GM18873 (cell line): ENCODE results near the gene FBXL3.
"Not testable (repeated sequence)": the region's sequence is repeated elsewhere in the genome, so short reads cannot be mapped to it uniquely, and the experiment has no call there.

ENCODE experiments used
- ATAC-seq: cut with Tn5 transposase; IDR thresholded peaks from one replicate; pipeline ENCODE4 v1.9.1; 2021; ENCODE audit warnings: mild to moderate bottlenecking, moderate library complexity, moderate number of reproducible peaks; ENCODE audit not compliant: unreplicated experiment, low FRiP score

The FBXL3 gene

DNA sequence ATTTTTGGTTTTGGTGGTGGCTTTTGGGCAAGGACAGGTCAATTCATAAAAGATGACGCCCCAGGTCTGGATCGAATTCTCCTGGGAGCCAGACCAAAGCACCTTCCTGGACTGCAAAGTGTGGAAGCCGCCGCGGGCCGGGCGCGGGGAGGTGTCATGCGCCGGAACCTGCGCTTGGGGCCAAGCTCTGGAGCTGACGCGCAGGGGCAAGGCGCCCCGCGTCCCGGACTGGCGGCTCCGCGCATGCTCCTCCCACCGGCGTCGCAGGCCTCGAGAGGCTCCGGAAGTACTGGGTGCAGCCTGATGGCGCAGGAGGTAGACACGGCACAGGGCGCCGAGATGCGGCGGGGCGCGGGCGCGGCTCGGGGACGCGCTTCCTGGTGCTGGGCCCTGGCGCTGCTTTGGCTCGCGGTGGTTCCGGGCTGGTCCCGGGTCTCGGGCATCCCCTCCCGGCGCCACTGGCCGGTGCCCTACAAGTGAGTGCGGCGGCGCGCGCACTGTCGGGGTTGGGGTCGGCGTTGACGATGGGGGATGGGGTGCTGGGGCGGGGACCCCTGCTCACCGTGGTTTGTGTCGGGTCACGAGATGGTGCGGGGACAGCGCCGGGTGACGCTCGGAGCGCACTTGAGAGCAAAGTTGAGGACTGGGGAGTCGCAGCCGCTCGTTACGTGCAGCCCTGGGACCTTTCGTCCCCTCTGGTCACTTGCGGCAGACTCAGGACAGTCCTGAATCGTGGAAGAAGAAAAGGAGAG is 35.0 kb downstream of the FBXL3 start, which contains the start of gene CLN5:
CLN5 (plus strand) TSS at position 286 of the 752 bp plus-strand sequence; CDS start at position 304, 18 bp downstream.
- peak; percentile 94 for ATAC-seq

GRCh38 chr13:76991432-76991795 is 35.5 kb downstream of the FBXL3 start:
- peak; percentile 40 for ATAC-seq

DNA sequence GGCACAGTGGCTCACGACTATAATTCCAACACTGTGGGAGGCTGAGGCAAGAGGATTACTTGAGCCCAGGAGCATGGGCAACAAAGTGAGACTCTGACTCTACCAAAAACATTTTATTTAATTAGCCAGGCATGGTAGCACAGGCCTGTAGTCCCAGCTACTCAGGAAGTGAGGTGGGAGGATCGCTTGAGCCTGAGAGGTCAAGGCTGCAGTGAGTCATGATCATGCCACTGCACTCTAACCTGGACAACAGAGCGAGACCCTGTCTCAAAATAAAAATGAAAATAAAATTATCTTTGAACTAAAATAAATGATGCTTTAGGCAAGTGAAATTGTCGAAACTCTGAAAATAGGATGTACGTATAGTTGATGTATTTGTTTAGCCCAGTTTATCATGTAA is 43.3 kb downstream of the FBXL3 start:
- no peak for ATAC-seq

DNA sequence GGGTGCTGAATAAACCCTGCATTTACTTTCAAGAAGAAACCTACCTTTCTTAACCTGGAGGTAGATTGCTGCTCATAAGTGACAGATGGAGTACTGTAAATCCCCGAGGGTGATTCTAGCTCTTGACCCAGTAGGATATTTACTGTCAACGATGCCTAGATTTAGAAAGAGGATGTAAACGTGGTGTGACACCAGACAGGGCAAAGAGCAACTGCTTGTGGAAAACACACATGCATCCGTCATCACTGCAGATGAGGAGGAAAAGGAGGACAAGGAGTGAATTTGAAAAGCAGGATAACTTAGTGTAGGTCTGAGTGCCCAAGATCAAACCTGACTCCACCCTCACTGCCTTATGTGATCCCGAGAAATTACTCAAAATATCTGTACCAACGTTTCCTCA is 44.9 kb downstream of the FBXL3 start:
- no peak for ATAC-seq

- peak; percentile 99 for ATAC-seq
Measured at GRCh38 chr13:76980075-76980718, 46.8 kb downstream of the FBXL3 start.

DNA sequence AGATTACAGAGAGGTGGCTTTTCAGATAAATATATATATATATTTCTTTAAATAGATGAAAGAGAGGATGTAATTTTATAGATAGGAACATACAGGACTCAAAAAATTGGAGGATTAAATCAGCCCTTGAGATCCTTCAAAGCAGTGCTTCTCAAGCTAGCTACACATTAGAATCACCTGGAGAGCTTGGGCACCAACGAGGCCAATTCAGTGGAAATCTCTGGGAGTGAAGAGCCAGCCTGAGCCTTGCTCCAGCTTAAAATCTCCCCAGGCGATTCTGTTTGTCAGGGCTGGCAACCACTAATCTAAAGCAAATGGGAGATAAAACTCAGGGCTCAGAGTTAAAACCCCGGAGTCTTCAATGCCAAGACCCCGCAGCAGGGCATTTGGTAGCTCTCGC is 50.0 kb downstream of the FBXL3 start:
- ATAC-seq: no peak

DNA sequence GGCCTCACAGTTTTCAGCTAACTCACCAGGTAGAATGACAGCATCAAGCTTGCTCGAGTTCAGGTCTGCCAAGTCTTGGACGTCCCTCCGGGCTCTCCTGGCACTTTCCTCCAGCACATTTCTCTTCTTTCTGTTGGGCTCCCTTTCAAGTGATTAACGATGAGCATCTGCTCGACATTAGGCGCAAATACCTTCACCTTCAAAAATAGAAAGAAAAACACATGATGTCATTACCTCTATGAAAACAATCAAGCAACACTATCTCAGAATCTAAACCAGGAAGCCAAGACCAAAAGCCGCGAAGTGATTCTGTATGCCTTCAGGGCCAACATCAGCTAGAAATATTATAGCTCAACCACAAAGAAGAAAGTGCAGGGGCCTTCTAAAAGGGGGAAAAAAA is 50.5 kb downstream of the FBXL3 start:
- no peak for ATAC-seq

DNA sequence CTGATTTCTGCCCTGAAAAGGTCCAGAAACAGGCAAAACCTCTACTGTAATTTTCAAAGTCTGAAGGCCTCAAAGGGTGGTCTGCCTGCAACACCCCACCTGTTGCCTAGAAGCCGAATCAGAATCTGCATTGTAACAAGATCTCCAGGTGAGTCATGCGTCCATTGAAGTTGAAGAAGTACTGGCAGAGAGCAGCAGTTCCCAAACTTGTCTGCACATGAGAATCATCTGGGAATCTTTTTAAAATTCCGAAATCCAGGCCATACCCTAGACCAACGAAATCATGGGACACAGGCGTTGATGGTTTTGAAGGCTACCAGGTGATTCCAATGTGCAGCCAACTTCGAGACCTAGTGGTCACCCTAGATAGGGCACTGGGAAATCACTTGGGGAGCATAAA is 51.1 kb downstream of the FBXL3 start:
- ATAC-seq: no peak

DNA sequence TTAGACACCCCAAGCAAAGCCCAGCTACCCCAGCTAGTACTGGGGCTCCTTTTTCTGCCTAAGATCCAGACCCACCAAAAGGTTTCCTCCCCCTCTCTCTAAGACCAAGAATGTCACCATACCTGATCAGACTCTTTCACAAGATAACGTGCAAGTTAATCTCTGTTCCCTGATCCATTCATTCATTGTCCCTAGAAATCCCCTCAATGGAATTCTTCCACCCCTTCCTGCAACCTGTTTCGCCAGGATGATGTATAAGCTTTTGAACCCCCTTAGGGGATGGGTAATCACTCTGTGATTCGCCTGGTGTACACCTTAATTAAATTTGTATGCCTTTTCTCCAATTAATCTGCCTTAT is 52.4 kb downstream of the FBXL3 start:
- ATAC-seq: no peak

- ATAC-seq: no peak
Measured at GRCh38 chr13:76973920-76974617, 52.9 kb downstream of the FBXL3 start.

DNA sequence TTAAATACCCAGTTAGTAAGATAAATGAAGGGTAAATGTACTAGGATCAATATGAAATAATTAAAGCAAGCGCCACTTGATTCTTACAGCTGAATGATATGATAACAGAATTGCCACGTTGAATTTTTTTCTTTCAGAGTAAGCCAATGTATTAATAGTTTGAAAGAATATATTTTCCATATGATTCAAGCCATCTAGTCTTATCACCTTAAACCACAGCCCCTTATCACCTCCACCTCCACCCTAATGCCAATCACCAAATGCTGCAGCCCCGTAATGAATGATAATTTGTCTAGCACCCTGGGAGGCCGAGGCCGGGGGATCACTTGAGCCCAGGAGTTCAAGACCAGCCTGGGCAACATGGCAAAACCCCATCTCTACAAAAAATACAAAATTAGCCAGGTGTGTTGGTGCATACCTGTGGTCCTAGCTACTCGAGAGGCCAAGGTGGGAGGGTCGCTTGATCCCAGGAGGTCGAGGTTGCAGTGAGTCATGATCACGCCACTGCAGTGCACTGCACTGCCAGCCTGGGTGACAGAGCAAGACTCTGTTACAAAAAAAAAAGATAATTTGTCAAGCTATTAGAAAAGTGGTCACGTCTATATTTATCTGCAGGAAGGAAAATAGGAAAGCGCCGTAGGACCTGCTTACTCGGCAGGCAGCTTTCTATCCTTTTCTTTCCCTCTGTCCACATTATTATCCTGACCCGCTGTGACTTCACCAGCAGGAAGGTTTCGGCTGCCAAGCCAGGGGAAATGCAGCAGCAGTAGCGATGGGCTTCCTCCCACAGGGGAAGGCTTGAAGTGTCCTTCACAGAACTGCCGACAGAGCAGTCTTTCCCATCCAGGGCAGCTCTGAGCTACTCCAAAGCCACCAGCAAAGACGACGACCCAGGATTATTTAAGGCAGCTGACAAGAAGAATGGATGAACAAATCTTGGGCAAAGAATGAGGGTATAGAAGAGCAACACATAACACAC is 54.8 kb downstream of the FBXL3 start:
- ATAC-seq: no peak

- ATAC-seq: no peak
Measured at GRCh38 chr13:76971215-76971614, 55.7 kb downstream of the FBXL3 start.

DNA sequence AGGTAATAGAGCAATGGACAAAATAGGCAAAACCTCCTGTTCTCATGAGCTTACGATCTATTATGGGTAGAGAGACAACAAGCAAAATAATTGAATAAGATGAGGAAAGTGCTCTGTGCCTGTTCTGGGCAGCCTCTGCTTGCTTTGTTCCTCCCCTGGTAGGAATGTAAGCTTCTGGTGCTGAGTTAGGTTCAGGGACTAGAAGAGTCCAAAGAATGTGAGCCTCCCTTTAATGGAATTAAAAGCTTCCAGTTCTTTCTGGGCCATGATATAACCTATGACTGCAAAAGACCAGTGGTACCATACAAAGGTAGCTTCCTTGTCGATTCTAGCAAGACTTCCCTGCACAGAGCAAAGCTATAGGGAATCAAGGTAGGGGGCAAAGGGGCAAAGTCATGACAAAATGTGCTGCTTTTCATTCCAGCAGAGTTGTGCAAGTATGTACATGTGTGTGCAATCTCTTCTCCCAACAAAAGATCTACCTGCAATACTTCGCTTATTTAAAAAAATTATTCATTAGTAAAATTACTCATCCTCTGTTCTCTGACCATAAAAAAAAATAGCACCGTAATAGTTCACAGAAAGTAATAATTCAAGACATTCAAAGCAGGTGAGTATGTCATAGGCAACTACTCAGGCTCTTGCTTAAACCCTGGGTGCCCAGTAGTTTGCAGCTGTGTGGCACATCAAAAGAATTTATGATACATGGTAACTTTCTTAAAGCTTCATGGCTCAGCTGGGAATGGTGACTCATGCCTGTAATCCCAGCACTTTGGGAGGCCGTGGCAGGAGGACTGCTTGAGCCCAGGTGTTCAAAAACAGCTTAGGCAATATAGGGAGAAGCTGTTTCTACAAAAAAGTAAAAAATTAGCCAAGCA is 57.2 kb downstream of the FBXL3 start:
- no peak for ATAC-seq

DNA sequence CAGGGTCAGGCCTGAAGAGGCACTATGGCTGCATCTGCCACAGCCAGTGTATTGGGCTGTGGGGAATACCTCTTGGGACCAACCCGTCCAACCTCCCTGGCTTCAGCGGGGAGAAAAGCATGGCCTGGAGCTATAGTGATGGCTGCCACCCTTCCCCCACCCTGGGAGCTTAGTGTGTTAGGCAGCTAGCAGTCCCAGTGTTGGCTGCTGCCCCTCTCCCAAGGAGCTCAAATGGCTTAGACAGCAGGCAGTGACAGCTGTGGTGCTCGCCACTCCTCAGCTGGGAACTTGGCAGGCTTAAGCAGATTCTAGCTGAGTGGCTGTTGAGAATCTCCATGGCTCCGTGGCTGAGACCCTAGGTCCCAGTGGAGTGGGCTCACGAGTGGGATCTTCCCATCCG is 58.9 kb downstream of the FBXL3 start:
- ATAC-seq: no peak

DNA sequence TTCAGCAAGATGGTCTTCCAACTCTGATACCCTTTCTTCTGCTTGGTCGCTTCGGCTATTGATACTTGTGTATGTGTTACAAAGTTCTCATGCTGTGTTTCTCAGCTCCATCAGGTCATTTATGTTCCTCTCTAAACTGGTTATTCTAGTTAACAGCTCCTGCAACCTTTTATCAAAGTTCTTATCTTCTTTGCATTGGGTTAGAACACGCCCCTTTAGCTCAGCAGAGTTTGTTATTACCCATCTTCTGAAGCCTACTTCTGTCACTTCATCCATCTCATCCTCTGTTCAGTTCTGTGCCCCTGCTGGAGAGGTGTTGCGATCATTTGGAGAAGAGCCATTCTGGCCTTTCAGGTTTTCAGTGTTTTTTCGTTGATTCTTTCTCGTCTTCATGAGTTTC is 59.9 kb downstream of the FBXL3 start:
- ATAC-seq: no peak

- no peak for ATAC-seq
Measured at GRCh38 chr13:76965759-76966421, 61.1 kb downstream of the FBXL3 start.

GRCh38 chr13:76959734-76960133 is 67.2 kb downstream of the FBXL3 start:
- ATAC-seq: not testable (repeated sequence)

- no peak for ATAC-seq
Measured at GRCh38 chr13:76958841-76959432, 68.0 kb downstream of the FBXL3 start.

DNA sequence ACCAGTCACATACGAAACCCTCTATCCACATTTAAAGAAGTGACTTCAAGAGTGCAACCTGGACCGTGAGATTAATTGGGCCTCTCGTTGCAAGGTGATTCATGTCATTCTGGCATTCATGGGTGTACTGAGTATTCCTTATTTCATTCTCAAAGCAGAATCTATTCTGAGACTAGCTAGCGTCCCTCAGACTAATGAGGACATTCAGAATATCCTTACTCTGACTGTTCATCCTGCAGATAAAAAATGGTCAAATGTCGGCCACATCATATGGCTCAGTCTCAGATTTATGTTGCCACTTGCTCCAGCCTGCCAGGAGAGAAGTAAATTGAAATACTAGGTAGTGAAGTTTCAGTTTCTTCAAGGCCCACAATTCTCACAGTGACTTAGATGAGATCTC is 71.3 kb downstream of the FBXL3 start:
- no peak for ATAC-seq
